DND-41 (cell line): ENCODE results near the gene TMEFF1.

Experiments
- ATAC-seq: fragments of 200-7000 bp; cut with Tn5 transposase; 3 replicates; pipeline ENCODE4 v1.9.1; 2021; ENCODE audit warnings: low read depth; ENCODE audit not compliant: insufficient read depth
- DNase-seq: peaks from one replicate; pipeline ENCODE4 v3.0.0-alpha.2; 2020
- H2AFZ ChIP-seq: 2 replicates; pipeline ENCODE4 v1.6.0; 2012; ENCODE audit warnings: low read depth, low read length
- H3K27ac ChIP-seq: 2 replicates; pipeline ENCODE4 v1.5.1; 2012; ENCODE audit warnings: low read length, inconsistent platforms
- H3K27me3 ChIP-seq: fragments of 200-600 bp; sonication (generic); 2 replicates; pipeline ENCODE4 v1.6.0; 2012; ENCODE audit warnings: low read length, mild to moderate bottlenecking, inconsistent platforms; ENCODE audit not compliant: insufficient read depth, poor library complexity
- H3K36me3 ChIP-seq: 2 replicates; pipeline ENCODE4 v1.5.1; 2012; ENCODE audit warnings: low read length, inconsistent platforms; ENCODE audit not compliant: insufficient read depth
- H3K4me1 ChIP-seq: 2 replicates; pipeline ENCODE4 v1.5.1; 2012; ENCODE audit warnings: mild to moderate bottlenecking, low read length; ENCODE audit not compliant: insufficient read depth
- H3K4me2 ChIP-seq: 2 replicates; pipeline ENCODE4 v1.6.0; 2012; ENCODE audit warnings: mild to moderate bottlenecking, moderate library complexity, low read length, inconsistent platforms; ENCODE audit not compliant: insufficient read depth
- H3K4me3 ChIP-seq, 2 experiments: fragments of 200-600 bp in 1 of 2; shearing (Covaris generic) in 1 of 2; 2 replicates each; pipeline ENCODE4 v1.5.1; 2012 to 2016; ENCODE audit warnings: inconsistent platforms in 2 of 2, low read length in 2 of 2, mild to moderate bottlenecking in 2 of 2, low read depth in 1 of 2, moderate library complexity in 1 of 2
- H3K79me2 ChIP-seq: 2 replicates; pipeline ENCODE4 v1.6.0; 2012; ENCODE audit warnings: low read length, inconsistent platforms; ENCODE audit not compliant: insufficient read depth
- H3K9ac ChIP-seq: 2 replicates; pipeline ENCODE4 v1.6.0; 2012; ENCODE audit warnings: low read depth, mild to moderate bottlenecking, inconsistent platforms, low read length, moderate library complexity
- H3K9me3 ChIP-seq: 2 replicates; pipeline ENCODE4 v1.5.1; 2012; ENCODE audit warnings: low read length, moderate library complexity, mild to moderate bottlenecking, inconsistent platforms; ENCODE audit not compliant: insufficient read depth, severe bottlenecking
- H4K20me1 ChIP-seq: 2 replicates; pipeline ENCODE4 v1.6.0; 2012; ENCODE audit warnings: low read length; ENCODE audit not compliant: insufficient read depth
- EZH2 ChIP-seq: IDR thresholded peaks from 3 replicates; pipeline ENCODE4 v1.6.1; 2012; ENCODE audit warnings: borderline replicate concordance, low read depth, mild to moderate bottlenecking, moderate library complexity, low read length, inconsistent platforms; ENCODE audit not compliant: severe bottlenecking
- TF ChIP-seq, protein P1 (sequence below): IDR thresholded peaks from 2 replicates; pipeline ENCODE4 v1.5.1; 2012; ENCODE audit warnings: borderline replicate concordance, low read length, moderate library complexity, mild to moderate bottlenecking; ENCODE audit not compliant: poor library complexity, severe bottlenecking; ENCODE audit errors: extremely low read depth

Gene TMEFF1

DNA sequence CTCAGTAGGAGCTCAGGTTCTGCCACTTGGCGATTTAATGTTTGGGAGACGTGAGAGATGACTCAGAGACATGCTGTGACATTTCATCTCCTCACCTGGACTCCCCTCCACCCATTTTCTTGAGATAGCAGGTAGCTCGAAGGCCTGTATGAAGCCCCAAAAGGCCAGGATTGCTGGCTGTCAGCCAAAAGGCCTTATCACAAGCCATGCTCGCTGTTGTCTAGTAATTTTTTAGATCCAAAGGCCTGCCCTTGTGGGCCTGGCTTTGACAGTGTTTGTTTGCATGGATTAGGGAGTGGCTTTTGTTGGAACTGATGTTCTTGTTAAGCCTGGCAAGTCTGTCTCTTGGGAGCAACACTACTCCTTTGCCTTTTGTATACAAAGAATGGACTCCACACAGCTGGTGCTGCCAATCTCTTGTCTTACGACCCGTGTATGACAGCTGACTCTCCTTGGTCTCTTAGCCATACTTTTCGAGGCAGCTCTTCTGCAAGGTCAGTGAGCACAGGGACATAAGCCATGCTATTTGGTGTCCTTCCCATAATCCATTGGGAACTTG, 127.7 kb downstream of the TMEFF1 start:
- H3K4me3 ChIP-seq: no peak overlapping the region
- no peak overlapping the region for H2AFZ ChIP-seq
- no peaks in the 10 kb centered on the region for H3K27me3 ChIP-seq
- no peak for TF ChIP-seq EZH2
- TF ChIP-seq, protein P1, sequence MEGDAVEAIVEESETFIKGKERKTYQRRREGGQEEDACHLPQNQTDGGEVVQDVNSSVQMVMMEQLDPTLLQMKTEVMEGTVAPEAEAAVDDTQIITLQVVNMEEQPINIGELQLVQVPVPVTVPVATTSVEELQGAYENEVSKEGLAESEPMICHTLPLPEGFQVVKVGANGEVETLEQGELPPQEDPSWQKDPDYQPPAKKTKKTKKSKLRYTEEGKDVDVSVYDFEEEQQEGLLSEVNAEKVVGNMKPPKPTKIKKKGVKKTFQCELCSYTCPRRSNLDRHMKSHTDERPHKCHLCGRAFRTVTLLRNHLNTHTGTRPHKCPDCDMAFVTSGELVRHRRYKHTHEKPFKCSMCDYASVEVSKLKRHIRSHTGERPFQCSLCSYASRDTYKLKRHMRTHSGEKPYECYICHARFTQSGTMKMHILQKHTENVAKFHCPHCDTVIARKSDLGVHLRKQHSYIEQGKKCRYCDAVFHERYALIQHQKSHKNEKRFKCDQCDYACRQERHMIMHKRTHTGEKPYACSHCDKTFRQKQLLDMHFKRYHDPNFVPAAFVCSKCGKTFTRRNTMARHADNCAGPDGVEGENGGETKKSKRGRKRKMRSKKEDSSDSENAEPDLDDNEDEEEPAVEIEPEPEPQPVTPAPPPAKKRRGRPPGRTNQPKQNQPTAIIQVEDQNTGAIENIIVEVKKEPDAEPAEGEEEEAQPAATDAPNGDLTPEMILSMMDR: no peak
- no peaks in the 10 kb centered on the region for H3K79me2 ChIP-seq
- no peaks in the 10 kb centered on the region for H4K20me1 ChIP-seq
- H3K27ac ChIP-seq: no peak overlapping the region
- H3K9me3 ChIP-seq: no peaks in the 10 kb centered on the region
- no peak overlapping the region for H3K4me2 ChIP-seq
- H3K36me3 ChIP-seq: no peaks in the 10 kb centered on the region
- no peak overlapping the region for H3K9ac ChIP-seq
- ATAC-seq (no peak), DNase-seq (no peak)
- H3K4me1 ChIP-seq: no peaks in the 10 kb centered on the region

GRCh38 chr9:100601216-100601615, 128.3 kb downstream of the TMEFF1 start:
- no peaks in the 10 kb centered on the region for H3K36me3 ChIP-seq
- no peaks in the 10 kb centered on the region for H3K27me3 ChIP-seq
- DNase-seq: peak; percentile 55
- H2AFZ ChIP-seq: no peak overlapping the region
- H3K9ac ChIP-seq: no peak overlapping the region
- TF ChIP-seq EZH2: no peak
- TF ChIP-seq, protein P1: peak; percentile 83
- no peaks in the 10 kb centered on the region for H4K20me1 ChIP-seq
- H3K27ac ChIP-seq: no peak overlapping the region
- peak; percentile 83 for ATAC-seq
- no peaks in the 10 kb centered on the region for H3K9me3 ChIP-seq
- no peaks in the 10 kb centered on the region for H3K4me1 ChIP-seq
- no peak overlapping the region for H3K4me3 ChIP-seq
- no peak overlapping the region for H3K4me2 ChIP-seq
- no peaks in the 10 kb centered on the region for H3K79me2 ChIP-seq

DNA sequence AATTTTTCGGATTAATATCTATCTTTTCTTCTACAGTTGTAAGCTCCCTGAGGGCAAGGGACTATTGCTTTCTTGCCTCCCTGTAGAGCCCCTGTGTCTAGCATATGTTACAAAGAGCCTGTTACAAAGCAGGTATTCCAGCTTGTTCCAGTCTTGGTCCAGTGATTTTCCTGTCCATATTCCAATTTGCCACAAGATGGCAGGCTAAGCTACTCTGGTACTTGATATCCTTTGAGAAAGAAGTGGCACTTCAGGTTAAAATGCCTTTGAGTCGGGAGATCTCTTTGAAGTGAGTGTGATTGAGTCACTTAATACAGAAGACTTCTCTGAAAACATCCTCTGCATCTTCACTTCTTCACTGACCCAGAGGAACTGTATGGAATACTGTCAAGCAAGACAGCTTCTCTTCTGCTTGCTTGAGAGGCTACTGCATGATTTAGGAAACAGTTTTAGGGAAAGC, 129.4 kb downstream of the TMEFF1 start:
- no peaks in the 10 kb centered on the region for H3K79me2 ChIP-seq
- DNase-seq: peak; percentile 8
- no peak overlapping the region for H3K4me2 ChIP-seq
- no peak overlapping the region for H3K4me3 ChIP-seq
- H3K9me3 ChIP-seq: no peaks in the 10 kb centered on the region
- no peaks in the 10 kb centered on the region for H4K20me1 ChIP-seq
- TF ChIP-seq EZH2: no peak
- TF ChIP-seq, protein P1: peak; percentile 66
- no peak overlapping the region for H3K27ac ChIP-seq
- peak; percentile 29; the same call in 1 of the 3 replicates for ATAC-seq
- no peak overlapping the region for H3K9ac ChIP-seq
- no peak overlapping the region for H2AFZ ChIP-seq
- no peaks in the 10 kb centered on the region for H3K27me3 ChIP-seq
- no peaks in the 10 kb centered on the region for H3K36me3 ChIP-seq
- H3K4me1 ChIP-seq: no peaks in the 10 kb centered on the region
